GM19438 (cell line): ENCODE measurements around the gene NCAPG2.

Experiments used
- ATAC-seq: cut with Tn5 transposase; IDR thresholded peaks from one replicate; pipeline ENCODE4 v1.9.1; 2021; ENCODE audit warnings: low read depth; ENCODE audit not compliant: unreplicated experiment

NCAPG2 gene, protein sequence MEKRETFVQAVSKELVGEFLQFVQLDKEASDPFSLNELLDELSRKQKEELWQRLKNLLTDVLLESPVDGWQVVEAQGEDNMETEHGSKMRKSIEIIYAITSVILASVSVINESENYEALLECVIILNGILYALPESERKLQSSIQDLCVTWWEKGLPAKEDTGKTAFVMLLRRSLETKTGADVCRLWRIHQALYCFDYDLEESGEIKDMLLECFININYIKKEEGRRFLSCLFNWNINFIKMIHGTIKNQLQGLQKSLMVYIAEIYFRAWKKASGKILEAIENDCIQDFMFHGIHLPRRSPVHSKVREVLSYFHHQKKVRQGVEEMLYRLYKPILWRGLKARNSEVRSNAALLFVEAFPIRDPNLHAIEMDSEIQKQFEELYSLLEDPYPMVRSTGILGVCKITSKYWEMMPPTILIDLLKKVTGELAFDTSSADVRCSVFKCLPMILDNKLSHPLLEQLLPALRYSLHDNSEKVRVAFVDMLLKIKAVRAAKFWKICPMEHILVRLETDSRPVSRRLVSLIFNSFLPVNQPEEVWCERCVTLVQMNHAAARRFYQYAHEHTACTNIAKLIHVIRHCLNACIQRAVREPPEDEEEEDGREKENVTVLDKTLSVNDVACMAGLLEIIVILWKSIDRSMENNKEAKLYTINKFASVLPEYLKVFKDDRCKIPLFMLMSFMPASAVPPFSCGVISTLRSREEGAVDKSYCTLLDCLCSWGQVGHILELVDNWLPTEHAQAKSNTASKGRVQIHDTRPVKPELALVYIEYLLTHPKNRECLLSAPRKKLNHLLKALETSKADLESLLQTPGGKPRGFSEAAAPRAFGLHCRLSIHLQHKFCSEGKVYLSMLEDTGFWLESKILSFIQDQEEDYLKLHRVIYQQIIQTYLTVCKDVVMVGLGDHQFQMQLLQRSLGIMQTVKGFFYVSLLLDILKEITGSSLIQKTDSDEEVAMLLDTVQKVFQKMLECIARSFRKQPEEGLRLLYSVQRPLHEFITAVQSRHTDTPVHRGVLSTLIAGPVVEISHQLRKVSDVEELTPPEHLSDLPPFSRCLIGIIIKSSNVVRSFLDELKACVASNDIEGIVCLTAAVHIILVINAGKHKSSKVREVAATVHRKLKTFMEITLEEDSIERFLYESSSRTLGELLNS

DNA sequence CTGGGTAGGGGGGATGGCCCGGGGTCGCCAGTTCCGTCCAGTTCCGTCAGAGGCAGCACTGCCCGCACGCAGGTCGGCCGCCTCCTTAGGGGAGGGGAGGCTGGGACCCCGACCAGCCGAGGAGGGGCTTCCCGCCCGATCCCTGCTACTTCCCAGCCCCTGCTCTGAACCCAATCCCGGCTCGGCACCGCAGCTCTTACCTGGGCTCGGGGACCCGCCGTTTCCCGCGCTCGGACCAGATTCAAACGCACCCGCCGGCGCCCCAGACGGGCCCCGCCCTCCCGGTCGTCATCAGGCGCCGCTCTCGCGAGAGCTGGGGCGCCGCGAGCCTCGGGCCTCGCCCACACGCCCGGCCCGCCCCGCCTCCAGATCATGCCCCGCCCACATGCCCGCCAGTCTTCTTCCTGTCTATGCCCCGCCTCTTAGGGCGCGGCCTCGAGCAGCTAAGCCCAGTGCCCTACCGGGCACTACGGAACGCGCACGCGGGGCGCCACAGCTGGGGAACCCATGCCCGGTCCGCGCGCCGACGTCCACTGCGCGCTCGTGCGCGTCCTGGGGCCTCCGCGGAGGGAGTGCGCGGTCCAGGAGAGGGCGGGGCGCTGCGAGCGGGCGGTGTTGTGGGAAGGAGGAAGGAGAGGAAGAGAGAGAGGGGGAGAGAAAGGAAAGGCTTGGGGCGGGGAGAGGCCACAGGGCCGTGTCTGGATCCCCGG, at the start of gene NCAPG2:
Gene NCAPG2, minus strand, starts transcription at position 281 of the 710 bp plus-strand sequence. CDS start 2,905 bp downstream, outside the sequence.
- peak; percentile 97 for ATAC-seq

- ATAC-seq, result no peak
Observed at GRCh38 chr7:158753900-158754299, 49.3 kb upstream of the NCAPG2 start.

DNA sequence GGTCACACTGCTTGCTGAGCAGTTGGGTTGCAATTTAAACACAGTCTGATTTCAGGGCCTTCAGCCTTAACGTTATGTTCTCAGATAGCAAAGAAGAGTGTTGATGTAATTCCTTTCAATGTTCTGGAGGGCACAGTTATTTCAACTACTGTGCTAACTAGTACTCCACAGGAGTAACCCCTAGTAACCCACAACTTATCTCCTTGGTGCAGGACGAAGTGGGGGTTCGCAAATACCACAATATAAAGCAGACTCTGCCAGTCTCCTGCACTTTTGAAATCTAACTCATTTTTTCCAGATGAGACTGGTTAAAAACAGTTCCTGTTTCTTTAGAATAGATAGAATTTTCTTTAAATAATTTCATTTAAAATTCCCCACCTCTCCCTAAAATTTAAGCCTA, 47.1 kb upstream of the NCAPG2 start:
- ATAC-seq, result no peak

DNA sequence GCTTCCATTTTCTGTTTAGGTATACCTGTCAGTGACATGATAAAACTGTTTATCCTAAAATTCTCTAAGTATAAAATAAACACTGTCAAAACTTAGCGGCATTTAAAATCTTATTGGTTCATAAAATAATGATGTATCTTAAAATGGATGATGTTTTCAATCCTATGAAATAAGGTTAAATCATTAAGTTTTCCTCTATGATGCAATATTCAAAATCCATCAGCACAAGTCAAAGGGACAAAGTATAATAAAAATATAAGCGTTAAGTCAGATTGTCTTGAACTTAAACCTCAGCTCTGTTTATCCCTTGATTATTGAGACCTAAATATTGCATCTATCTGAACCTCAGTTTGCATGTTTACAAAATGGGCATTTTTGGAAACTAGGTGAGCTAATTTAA, 46.6 kb upstream of the NCAPG2 start:
- no peak for ATAC-seq

GRCh38 chr7:158750702-158751101, 46.1 kb upstream of the NCAPG2 start:
- no peak for ATAC-seq

DNA sequence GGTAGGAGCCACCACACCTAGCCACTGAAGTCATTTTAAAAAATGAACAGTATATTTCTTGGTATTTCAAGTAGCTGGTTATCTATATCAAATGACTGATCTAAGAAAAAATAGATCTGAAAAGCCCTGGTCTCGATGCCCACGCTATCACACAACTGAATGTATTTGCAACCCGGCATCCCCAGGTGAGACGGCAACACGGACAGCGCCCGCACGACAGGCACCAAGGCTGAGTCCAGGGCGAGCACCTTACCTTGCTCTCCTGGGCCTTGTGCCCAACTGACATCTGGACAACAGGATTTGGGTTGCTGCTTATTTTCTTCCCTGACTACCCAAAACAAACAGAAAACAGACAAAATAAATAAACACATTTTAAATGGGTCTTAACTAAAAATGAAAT, 44.8 kb upstream of the NCAPG2 start:
- ATAC-seq, result no peak

GRCh38 chr7:158748335-158748734, 43.7 kb upstream of the NCAPG2 start:
- no peak for ATAC-seq

- no peak for ATAC-seq
Observed at GRCh38 chr7:158747408-158747807, 42.8 kb upstream of the NCAPG2 start.

- ATAC-seq, result no peak
Observed at GRCh38 chr7:158746957-158747356, 42.4 kb upstream of the NCAPG2 start.

GRCh38 chr7:158745057-158745715, 40.6 kb upstream of the NCAPG2 start:
- ATAC-seq, result no peak

DNA sequence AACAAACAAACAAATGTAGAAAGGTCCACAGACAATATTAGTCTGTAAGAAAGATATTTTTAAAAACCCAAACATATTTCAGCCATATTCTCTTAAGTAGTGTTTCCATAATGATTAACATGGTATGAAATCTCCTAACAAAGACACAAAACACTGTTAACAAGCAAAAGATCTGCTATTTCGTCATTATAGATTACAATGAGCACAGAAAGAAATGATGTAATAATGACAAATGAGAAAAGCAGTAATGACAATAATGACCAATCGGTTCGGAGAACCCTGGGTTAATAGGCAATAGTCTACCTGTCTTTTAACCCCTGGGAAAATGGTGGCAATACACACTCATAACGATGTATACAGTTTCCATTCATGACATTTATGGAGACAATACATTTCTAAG, 39.5 kb upstream of the NCAPG2 start:
- no peak for ATAC-seq

GRCh38 chr7:158743219-158743618, 38.6 kb upstream of the NCAPG2 start:
- ATAC-seq, result no peak

- ATAC-seq, result no peak
Observed at GRCh38 chr7:158742065-158742821, 37.6 kb upstream of the NCAPG2 start.

- no peak for ATAC-seq
Observed at GRCh38 chr7:158741294-158741666, 36.7 kb upstream of the NCAPG2 start.

DNA sequence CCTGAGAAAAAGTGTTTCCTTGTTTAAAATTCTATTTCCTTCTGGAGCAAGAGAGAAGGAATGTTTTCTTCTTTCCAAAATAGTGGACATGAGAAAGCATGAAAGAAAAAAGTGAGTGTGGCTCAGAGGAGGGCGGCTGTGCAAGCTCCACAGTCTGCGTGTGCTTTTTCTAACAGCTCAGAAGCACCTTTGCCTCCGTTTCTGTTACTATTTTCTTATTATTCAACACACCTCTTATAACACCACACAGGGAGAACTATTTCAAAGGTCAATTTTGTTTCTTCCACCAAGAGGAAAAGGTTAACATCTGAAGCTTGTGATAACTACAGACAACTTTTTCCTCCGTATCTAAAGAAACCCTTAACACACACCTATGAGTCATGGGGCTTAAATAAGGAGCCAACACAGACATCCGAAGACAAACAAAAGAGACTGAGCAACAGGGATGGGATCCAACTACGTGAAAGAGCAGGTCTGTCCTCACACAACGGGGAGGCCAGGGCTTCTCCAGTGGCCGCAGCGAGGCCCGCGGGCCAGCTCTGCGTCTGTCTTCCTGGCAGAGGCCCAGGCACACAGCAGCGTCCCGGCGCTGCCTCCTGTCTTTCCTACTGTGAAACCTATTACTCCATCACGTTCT, 36.2 kb upstream of the NCAPG2 start:
- no peak for ATAC-seq

- ATAC-seq, result no peak
Observed at GRCh38 chr7:158740013-158740656, 35.5 kb upstream of the NCAPG2 start.

GRCh38 chr7:158738841-158739240, 34.2 kb upstream of the NCAPG2 start:
- no peak for ATAC-seq

- ATAC-seq, result no peak
Observed at GRCh38 chr7:158737064-158737695, 32.6 kb upstream of the NCAPG2 start.
